HG03139 (cell line): Measurements from ENCODE around the gene BEX3.

ENCODE experiments used
- ATAC-seq: cut with Tn5 transposase; IDR thresholded peaks from one replicate; pipeline ENCODE4 v1.9.1; 2021; ENCODE audit not compliant: unreplicated experiment

BEX3 gene

DNA sequence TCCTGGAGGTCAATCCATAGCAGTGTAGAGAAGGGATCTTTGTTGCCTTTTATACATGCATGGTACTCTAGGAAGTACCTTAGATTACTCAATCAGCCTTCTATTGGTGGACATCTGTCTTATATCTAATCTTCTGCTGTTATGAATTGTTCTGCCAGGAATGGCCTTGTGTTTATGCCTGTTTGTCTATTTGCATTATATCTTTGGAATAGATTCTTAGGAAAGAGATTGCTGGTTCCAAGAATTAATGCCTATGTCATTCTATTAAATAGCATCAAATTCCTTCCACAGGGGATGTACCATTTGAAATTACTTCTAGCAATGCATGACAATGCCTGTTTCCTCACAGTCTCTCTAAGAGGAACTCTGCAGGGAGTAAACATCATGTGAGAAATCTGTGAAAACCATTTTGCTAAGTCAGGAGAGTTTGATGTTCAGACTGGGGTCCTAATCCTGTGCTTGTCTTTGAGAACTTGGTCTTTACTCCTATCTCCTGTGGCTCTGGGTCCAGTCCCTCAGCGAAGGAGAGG, 42.5 kb downstream of the BEX3 start:
- ATAC-seq, result no peak

- no peak for ATAC-seq
These were observed 47.8 kb downstream of the BEX3 start for GRCh38 chrX:103423955-103424638.
